K562 (cell line): ENCODE measurements around the gene HELZ2. TPM values are rescaled to one million over a fixed set of nuclear protein-coding genes. Genes with fewer than 3 reads are reported as not detected.

Experiments
- ATAC-seq: fragments of 200-7000 bp; cut with Tn5 transposase; 3 replicates; pipeline ENCODE4 v1.9.1; 2020; ENCODE audit warnings: moderate library complexity
- BruUV-seq: library from RNA; stranded (reverse); fragments of 400-500 nt; replicated peaks from 2 replicates; lab custom pipeline; 2021; lab: Mats Ljungman, UMichigan
- CTCF ChIA-PET: fragments of 300-600 bp; formaldehyde crosslinking; extraction: SDS; loops from one replicate; lab custom pipeline; 2021; ENCODE audit warnings: low intra/inter-chr PET ratio; lab: Yijun Ruan, JAX
- POLR2A ChIA-PET: fragments of 300-600, 350-650 bp; sonication (Branson Sonifier 250); formaldehyde crosslinking; extraction: SDS; loops from one replicate; lab custom pipeline; 2021; ENCODE audit warnings: antibody characterized with exemption, inconsistent platforms; lab: Yijun Ruan, JAX
- DNase-seq, 4 experiments: peaks; one replicate each; pipeline versions ENCODE4 v3.0.0 to v3.0.0-alpha.2; 2011 to 2018; ENCODE audit warnings: low spot score in 3 of 4, mixed read lengths in 3 of 4; ENCODE audit errors: extremely low read depth in 1 of 4
- FAIRE-seq: peaks from 2 replicates; lab custom pipeline; 2011; peaks lifted over from hg19 to GRCh38; lab: Jason Lieb, UNC
- H2AFZ ChIP-seq: 2 replicates; pipeline ENCODE4 v1.6.0; 2011; ENCODE audit warnings: low read depth, low read length, control low read depth, inconsistent platforms
- H3K27ac ChIP-seq: fragments of 200-600 bp; 3 replicates; pipeline ENCODE4 v1.8.0; 2011; ENCODE audit warnings: low read depth, mild to moderate bottlenecking, control low read depth, inconsistent platforms, low read length, moderate library complexity, mixed read lengths; ENCODE audit errors: extremely low read depth
- H3K27me3 ChIP-seq, 2 experiments: fragments of 300-600 bp in 1 of 2; 2 replicates in 1 of 2; 3 replicates in 1 of 2; pipeline versions ENCODE4 v1.6.0 to v1.8.0; 2011; ENCODE audit warnings: inconsistent platforms in 2 of 2, low read length in 2 of 2, mild to moderate bottlenecking in 1 of 2, mixed read lengths in 1 of 2, moderate library complexity in 1 of 2; ENCODE audit not compliant: control insufficient read depth in 2 of 2, insufficient read depth in 2 of 2
- H3K36me3 ChIP-seq: fragments of 300-600 bp; 3 replicates; pipeline ENCODE4 v1.8.0; 2011; ENCODE audit warnings: mild to moderate bottlenecking, low read length, inconsistent platforms; ENCODE audit not compliant: control insufficient read depth, insufficient read depth
- H3K4me1 ChIP-seq, 2 experiments: fragments of 200-600 bp in 1 of 2; replicated peaks in 1 of 2; 2 replicates in 1 of 2; 3 replicates in 1 of 2; pipeline versions ENCODE4 v1.5.1 to v1.8.0; 2011; ENCODE audit warnings: inconsistent platforms in 2 of 2, low read length in 2 of 2, mild to moderate bottlenecking in 1 of 2, mixed read lengths in 1 of 2, moderate library complexity in 1 of 2; ENCODE audit not compliant: control insufficient read depth in 2 of 2, insufficient read depth in 2 of 2
- H3K4me2 ChIP-seq: 2 replicates; pipeline ENCODE4 v1.6.1; 2011; ENCODE audit warnings: low read length, control low read depth, inconsistent platforms, mixed read lengths; ENCODE audit not compliant: insufficient read depth
- H3K4me3 ChIP-seq: fragments of 200-600 bp; sonication (generic), shearing (Covaris generic); 2 replicates; pipeline ENCODE4 v1.5.1; 2016; ENCODE audit warnings: control low read depth, inconsistent platforms
- H3K79me2 ChIP-seq: fragments of 200-600 bp; 3 replicates; pipeline ENCODE4 v1.8.0; 2011; ENCODE audit warnings: low read length, inconsistent platforms; ENCODE audit not compliant: control insufficient read depth, insufficient read depth
- H3K9ac ChIP-seq, 2 experiments: 2 replicates each; pipeline versions ENCODE4 v1.6.0 to v1.6.1; 2011; ENCODE audit warnings: low read depth in 2 of 2, low read length in 2 of 2, control low read depth in 1 of 2, inconsistent platforms in 1 of 2, mild to moderate bottlenecking in 1 of 2, mixed read lengths in 1 of 2; ENCODE audit not compliant: insufficient read depth in 1 of 2
- H3K9me1 ChIP-seq: one replicate; pipeline ENCODE4 v1.6.0; 2011; ENCODE audit warnings: inconsistent platforms, mild to moderate bottlenecking, low read length, moderate library complexity; ENCODE audit not compliant: control insufficient read depth, insufficient read depth
- H3K9me3 ChIP-seq: replicated peaks from 2 replicates; pipeline ENCODE4 v1.5.1; 2011; ENCODE audit warnings: low read depth, low read length, inconsistent platforms; ENCODE audit not compliant: control insufficient read depth, insufficient read depth
- H4K20me1 ChIP-seq: replicated peaks from 2 replicates; pipeline ENCODE4 v1.6.1; 2011; ENCODE audit warnings: low read length, inconsistent platforms, mixed read lengths; ENCODE audit not compliant: control insufficient read depth, insufficient read depth
- BHLHE40 ChIP-seq: IDR thresholded peaks from 2 replicates; pipeline ENCODE4 v1.6.1; 2011; ENCODE audit warnings: low read length, improper control_type of control experiment
- DMBX1 ChIP-seq: fragments of 250-450 bp; sonication (Bioruptor Pico); IDR thresholded peaks from 2 replicates; pipeline ENCODE4 v1.8.0; 2022; ENCODE audit warnings: inconsistent platforms, mild to moderate bottlenecking, moderate library complexity, borderline replicate concordance
- MYC ChIP-seq, 2 experiments: fragments of 250-450 bp in 1 of 2; sonication (Bioruptor Pico) in 1 of 2; IDR thresholded peaks; 2 replicates each; pipeline versions ENCODE4 v1.5.1 to v1.6.1; 2012 to 2021; ENCODE audit warnings: low read depth in 2 of 2, borderline replicate concordance in 1 of 2, improper control_type of control experiment in 1 of 2, low read length in 1 of 2, mild to moderate bottlenecking in 1 of 2, moderate library complexity in 1 of 2
- PRPF4 ChIP-seq: fragments of 200-400 bp; formaldehyde crosslinking; IDR thresholded peaks from one replicate; pipeline ENCODE4 v1.6.1; 2017; ENCODE audit warnings: low read length, low read depth, mild to moderate bottlenecking; ENCODE audit not compliant: insufficient read depth, poor library complexity, severe bottlenecking
- SMAD3 ChIP-seq: fragments of 450-650 bp; formaldehyde crosslinking; conservative IDR thresholded peaks from 2 replicates; pipeline ENCODE4 v1.4.0; 2020; ENCODE audit warnings: mild to moderate bottlenecking
- WGBS: fragments of 100-300 bp; shearing (Covaris generic); methylation state at CpG from one replicate; pipeline ENCODE4 v1.1.6; 2016; ENCODE audit warnings: low coverage, mixed read lengths; ENCODE audit not compliant: insufficient coverage; ENCODE audit errors: missing lambda C conversion rate; 5-methylcytosine and 5-hydroxymethylcytosine counted together
- in situ Hi-C: fragments of 300-500 bp; cut with MboI; formaldehyde crosslinking; loops from 4 replicates; pipeline ENCODE4 v1.15.0; 2018; ENCODE audit warnings: inconsistent platforms, mixed read lengths
- intact Hi-C: fragments of 100-400 bp; cut with micrococcal nuclease; formaldehyde crosslinking; loops from 2 replicates; pipeline ENCODE4 v1.14.2; 2022
- polyA plus RNA-seq, 8 experiments: library from polyadenylated mRNA; depleted of rRNA in 4 of 8; stranded (reverse) in 5 of 8; unstranded in 3 of 8; fragments of >200 nt; fragmentation: Nextera tagmentation in 2 of 8; fragmentation: Illumina TruSeq in 1 of 8; extraction: Ambion mirVana in 2 of 8; extraction: Trizol in 1 of 8; gene quantifications; 2 replicates each; pipeline versions ENCODE4 v1.2.1 to v1.2.3, GENCODE V29; 2011 to 2014; ENCODE audit warnings: inconsistent platforms in 1 of 8, missing spikeins in 1 of 8
- total RNA-seq, 7 experiments: library from RNA; depleted of rRNA in 6 of 7; stranded (reverse); fragments of >200 nt in 6 of 7; fragmentation: Illumina TruSeq in 2 of 7; extraction: Trizol in 2 of 7; gene quantifications; 2 replicates each; pipeline versions ENCODE4 v1.2.1 to v1.2.3, GENCODE V29; 2011 to 2021; ENCODE audit warnings: low replicate concordance in 1 of 7
- TF ChIP-seq, protein P1 (sequence below): fragments of 450-650 bp; formaldehyde crosslinking; IDR thresholded peaks from 2 replicates; pipeline ENCODE4 v1.4.0; 2022; ENCODE audit warnings: mild to moderate bottlenecking, moderate library complexity
- TF ChIP-seq, protein P2 (sequence below): IDR thresholded peaks from 3 replicates; pipeline ENCODE4 v1.6.1; 2011; ENCODE audit warnings: borderline replicate concordance, mild to moderate bottlenecking, moderate library complexity; ENCODE audit not compliant: insufficient read length; ENCODE audit errors: extremely low read depth

HELZ2 gene
- total and polyA plus RNA-seq, 9 of the 15 experiments (the other 6 are each of a cell fraction or from before 2014, with no cell fraction given) = 0.03 to 7.8 (median 2.9) TPM; not detected in 1

DNA sequence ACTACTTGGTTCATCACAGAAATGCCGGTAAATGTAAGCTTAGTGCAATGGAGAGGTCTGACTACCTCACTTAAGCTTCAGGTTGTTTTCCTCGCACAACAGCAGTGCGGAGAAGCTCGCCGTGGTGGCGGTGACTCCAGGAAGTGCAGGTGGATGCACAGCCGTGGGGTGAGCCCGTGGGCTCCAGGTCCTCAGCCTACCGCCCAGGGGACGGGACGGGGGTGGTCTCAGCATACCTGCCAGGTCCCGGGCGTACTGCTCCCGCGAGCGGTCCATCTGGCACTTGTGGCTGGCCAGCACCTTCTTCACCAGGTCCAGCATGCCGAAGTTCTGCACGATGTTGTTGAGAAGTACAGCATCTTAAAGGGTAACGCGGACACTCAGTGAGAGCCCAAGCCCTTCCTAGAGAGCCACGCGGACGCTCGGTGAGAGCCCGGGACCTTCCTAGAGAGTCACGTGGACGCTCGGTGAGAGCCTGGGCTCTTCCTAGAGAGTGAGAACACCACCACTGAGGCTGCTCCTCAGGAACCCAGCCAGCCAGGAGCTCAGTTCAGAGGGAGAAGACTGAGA is 17.8 kb upstream of the HELZ2 start:
- BruUV-seq = no TSS peak
- in situ Hi-C loops = no loop called here
- Histone ChIP-seq H3K27me3 (no peaks in the 10 kb centered on the region), H3K9me1 (peaks cover 5% of the 10 kb centered on the region), H3K9me3 (no peaks in the 10 kb centered on the region), H4K20me1 (no peaks in the 10 kb centered on the region), H3K4me3 (no peak overlapping the region), H3K4me2 (no peak overlapping the region), H3K9ac (no peak overlapping the region; a peak in 1 of 4 replicates), H3K79me2 (no peaks in the 10 kb centered on the region), H2AFZ (no peak overlapping the region), H3K36me3 (peaks cover 44% of the 10 kb centered on the region; the same call in 2 of the 3 replicates), H3K4me1 (peaks cover 0 to 25% of the 10 kb centered on the region in 2 experiments; a peak in 2 of 5 replicates)
- ATAC-seq (no peak), DNase-seq (no peak), FAIRE-seq (no peak)
- intact Hi-C loops = no loop called here
- TF ChIP-seq, protein P1, sequence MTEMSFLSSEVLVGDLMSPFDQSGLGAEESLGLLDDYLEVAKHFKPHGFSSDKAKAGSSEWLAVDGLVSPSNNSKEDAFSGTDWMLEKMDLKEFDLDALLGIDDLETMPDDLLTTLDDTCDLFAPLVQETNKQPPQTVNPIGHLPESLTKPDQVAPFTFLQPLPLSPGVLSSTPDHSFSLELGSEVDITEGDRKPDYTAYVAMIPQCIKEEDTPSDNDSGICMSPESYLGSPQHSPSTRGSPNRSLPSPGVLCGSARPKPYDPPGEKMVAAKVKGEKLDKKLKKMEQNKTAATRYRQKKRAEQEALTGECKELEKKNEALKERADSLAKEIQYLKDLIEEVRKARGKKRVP (CRISPR knock-in tag) = no peak
- TF ChIP-seq DMBX1 (CRISPR knock-in tag) (no peak), MYC (IDR thresholded peaks at IDR 0.05; ENCODE audit: low read depth, low read length) (no peak), MYC (CRISPR knock-in tag; IDR thresholded peaks at IDR 0.05; ENCODE audit: borderline replicate concordance, low read depth) (no peak), BHLHE40 (no peak), PRPF4 (no peak), SMAD3 (CRISPR knock-in tag) (no peak)
- TF ChIP-seq, protein P2, sequence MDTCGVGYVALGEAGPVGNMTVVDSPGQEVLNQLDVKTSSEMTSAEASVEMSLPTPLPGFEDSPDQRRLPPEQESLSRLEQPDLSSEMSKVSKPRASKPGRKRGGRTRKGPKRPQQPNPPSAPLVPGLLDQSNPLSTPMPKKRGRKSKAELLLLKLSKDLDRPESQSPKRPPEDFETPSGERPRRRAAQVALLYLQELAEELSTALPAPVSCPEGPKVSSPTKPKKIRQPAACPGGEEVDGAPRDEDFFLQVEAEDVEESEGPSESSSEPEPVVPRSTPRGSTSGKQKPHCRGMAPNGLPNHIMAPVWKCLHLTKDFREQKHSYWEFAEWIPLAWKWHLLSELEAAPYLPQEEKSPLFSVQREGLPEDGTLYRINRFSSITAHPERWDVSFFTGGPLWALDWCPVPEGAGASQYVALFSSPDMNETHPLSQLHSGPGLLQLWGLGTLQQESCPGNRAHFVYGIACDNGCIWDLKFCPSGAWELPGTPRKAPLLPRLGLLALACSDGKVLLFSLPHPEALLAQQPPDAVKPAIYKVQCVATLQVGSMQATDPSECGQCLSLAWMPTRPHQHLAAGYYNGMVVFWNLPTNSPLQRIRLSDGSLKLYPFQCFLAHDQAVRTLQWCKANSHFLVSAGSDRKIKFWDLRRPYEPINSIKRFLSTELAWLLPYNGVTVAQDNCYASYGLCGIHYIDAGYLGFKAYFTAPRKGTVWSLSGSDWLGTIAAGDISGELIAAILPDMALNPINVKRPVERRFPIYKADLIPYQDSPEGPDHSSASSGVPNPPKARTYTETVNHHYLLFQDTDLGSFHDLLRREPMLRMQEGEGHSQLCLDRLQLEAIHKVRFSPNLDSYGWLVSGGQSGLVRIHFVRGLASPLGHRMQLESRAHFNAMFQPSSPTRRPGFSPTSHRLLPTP = no peak
- TF ChIP-seq, all 486 proteins: peak for 0
- H3K27ac ChIP-seq = no peak overlapping the region
- 92% methylated on average over 23 of the region's 28 CpGs for WGBS
- ChIA-PET POLR2A (interaction anchor here (0.9 to 1.1 kb wide), 2 partner anchors 9 to 54 kb away, joined by 3 to 7 read pairs; no protein-coding TSS in a partner anchor), CTCF (no interaction called here)
